ENCODE measurements around the gene SULT2B1.
A peak's percentile ranks its signal among the peaks of the same experiment; 100 is the strongest.

DNA sequence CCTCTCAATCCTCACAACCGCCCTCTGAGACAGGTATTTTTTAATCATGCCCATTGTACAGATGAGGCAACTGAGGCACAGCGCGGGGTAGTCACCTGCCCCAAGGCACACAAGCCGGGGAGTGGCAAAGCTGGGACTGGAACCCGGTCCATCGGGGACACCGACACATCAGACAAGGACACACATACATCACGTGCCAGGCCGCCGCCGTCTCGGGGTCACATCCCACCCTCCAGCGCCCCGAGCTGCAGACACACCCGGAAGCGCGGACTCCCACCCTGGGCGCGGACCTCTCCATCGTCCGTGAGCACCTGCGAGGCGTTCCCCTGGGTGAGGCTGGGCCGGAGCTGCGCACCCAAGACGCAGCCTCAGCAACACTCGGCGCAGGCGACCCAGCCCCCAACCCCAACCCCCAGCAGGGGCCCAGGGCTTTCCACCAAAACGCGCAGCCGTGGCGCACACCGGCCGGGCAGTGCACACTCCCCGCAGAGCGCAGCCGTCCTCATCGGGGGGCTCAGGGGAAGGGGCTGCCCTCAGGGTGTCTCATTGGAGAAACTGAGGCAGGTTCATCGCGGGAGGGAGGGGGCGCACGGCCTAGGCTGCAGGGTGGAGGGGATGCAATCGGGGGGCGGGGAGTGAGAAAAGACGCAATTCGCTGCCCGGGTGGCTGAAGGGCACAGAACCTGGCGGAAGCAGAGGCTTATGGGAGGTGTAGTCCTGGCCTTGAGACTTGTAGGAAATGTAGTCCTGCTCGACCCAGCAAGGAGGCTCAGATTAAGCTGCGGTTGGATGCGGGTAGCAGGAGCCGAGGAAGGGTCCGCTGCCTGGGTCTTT lies 38.5 kb upstream of the SULT2B1 start:
- TF ChIP-seq, protein P1, sequence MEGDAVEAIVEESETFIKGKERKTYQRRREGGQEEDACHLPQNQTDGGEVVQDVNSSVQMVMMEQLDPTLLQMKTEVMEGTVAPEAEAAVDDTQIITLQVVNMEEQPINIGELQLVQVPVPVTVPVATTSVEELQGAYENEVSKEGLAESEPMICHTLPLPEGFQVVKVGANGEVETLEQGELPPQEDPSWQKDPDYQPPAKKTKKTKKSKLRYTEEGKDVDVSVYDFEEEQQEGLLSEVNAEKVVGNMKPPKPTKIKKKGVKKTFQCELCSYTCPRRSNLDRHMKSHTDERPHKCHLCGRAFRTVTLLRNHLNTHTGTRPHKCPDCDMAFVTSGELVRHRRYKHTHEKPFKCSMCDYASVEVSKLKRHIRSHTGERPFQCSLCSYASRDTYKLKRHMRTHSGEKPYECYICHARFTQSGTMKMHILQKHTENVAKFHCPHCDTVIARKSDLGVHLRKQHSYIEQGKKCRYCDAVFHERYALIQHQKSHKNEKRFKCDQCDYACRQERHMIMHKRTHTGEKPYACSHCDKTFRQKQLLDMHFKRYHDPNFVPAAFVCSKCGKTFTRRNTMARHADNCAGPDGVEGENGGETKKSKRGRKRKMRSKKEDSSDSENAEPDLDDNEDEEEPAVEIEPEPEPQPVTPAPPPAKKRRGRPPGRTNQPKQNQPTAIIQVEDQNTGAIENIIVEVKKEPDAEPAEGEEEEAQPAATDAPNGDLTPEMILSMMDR (IDR thresholded peaks at IDR 0.05): peak in 1 of 4 experiments; percentile 3
- TF ChIP-seq POLR2A (IDR thresholded peaks at IDR 0.05) (no peak), POLR2AphosphoS5 (IDR thresholded peaks at IDR 0.05) (peak; percentile 54)

Measured in prostate gland (tissue), 2 donors.